Gastroesophageal sphincter (tissue), 4 donors: Measurements from ENCODE around the gene CCDC197. TPM values are rescaled to one million over a fixed set of nuclear protein-coding genes. Genes with fewer than 3 reads are reported as not detected.

Experiments used
- ATAC-seq: fragments of 150-250 bp; one replicate; pipeline ENCODE4 v1.9.1; 2016; ENCODE audit warnings: mild to moderate bottlenecking, moderate library complexity
- H3K27ac ChIP-seq, 4 donors: fragments of 200-600 bp; sonication (generic) in 3 of 4; 1 replicate in 3 of 4; 2 replicates in 1 of 4; pipeline ENCODE4 v1.5.1; 2016 to 2019
- H3K27me3 ChIP-seq: fragments of 200-600 bp; sonication (generic); one replicate; pipeline ENCODE4 v1.5.1; 2019
- H3K36me3 ChIP-seq, 2 donors: fragments of 200-600 bp; sonication (generic); one replicate each; pipeline ENCODE4 v1.5.1; 2019; ENCODE audit warnings: control low read depth in 1 of 2
- H3K4me1 ChIP-seq, 3 donors: fragments of 200-600 bp; sonication (generic); 1 replicate in 2 of 3; 2 replicates in 1 of 3; pipeline ENCODE4 v1.5.1; 2016 to 2019; ENCODE audit warnings: control low read depth in 2 of 3
- H3K4me3 ChIP-seq, 2 donors: fragments of 200-600 bp; sonication (generic); one replicate each; pipeline ENCODE4 v1.5.1; 2019; ENCODE audit warnings: mild to moderate bottlenecking in 1 of 2, moderate library complexity in 1 of 2
- H3K9me3 ChIP-seq, 3 donors: fragments of 200-600 bp; sonication (generic); one replicate each; pipeline ENCODE4 v1.5.1; 2017 to 2019; ENCODE audit warnings: control low read depth in 2 of 3
- EP300 ChIP-seq: sonication (generic); formaldehyde crosslinking; IDR thresholded peaks from one replicate; pipeline ENCODE4 v1.6.1; 2017; ENCODE audit warnings: antibody characterized with exemption, mild to moderate bottlenecking
- POLR2A ChIP-seq, 2 donors: fragments of 450-650 bp; IDR thresholded peaks; one replicate each; pipeline ENCODE4 v1.6.1; 2017; ENCODE audit warnings: antibody characterized with exemption in 2 of 2, mild to moderate bottlenecking in 2 of 2, moderate library complexity in 1 of 2
- POLR2AphosphoS5 ChIP-seq: sonication (generic); formaldehyde crosslinking; IDR thresholded peaks from one replicate; pipeline ENCODE4 v1.6.1; 2017; ENCODE audit warnings: antibody characterized with exemption
- WGBS, 2 donors: methylation state at CpG; one replicate each; pipeline ENCODE4 v1.1.5; 2018; ENCODE audit warnings: low coverage in 1 of 2; 5-methylcytosine and 5-hydroxymethylcytosine counted together
- total RNA-seq, 4 donors: library from RNA; depleted of rRNA; stranded (reverse); fragments of >200 nt; gene quantifications; one replicate each; pipeline ENCODE4 v1.1.0, GENCODE V29; 2016
- TF ChIP-seq, protein P1 (sequence below), 4 experiments: fragments of 200-600 bp in 2 of 4; fragments of 450-650 bp in 2 of 4; sonication (generic) in 1 of 4; IDR thresholded peaks; one replicate each; pipeline ENCODE4 v1.5.1; 2017 to 2019; ENCODE audit warnings: antibody characterized with exemption in 4 of 4, mild to moderate bottlenecking in 2 of 4, moderate library complexity in 2 of 4

The CCDC197 gene
- total RNA-seq, 4 donors from 2014 or later, result not detected

DNA sequence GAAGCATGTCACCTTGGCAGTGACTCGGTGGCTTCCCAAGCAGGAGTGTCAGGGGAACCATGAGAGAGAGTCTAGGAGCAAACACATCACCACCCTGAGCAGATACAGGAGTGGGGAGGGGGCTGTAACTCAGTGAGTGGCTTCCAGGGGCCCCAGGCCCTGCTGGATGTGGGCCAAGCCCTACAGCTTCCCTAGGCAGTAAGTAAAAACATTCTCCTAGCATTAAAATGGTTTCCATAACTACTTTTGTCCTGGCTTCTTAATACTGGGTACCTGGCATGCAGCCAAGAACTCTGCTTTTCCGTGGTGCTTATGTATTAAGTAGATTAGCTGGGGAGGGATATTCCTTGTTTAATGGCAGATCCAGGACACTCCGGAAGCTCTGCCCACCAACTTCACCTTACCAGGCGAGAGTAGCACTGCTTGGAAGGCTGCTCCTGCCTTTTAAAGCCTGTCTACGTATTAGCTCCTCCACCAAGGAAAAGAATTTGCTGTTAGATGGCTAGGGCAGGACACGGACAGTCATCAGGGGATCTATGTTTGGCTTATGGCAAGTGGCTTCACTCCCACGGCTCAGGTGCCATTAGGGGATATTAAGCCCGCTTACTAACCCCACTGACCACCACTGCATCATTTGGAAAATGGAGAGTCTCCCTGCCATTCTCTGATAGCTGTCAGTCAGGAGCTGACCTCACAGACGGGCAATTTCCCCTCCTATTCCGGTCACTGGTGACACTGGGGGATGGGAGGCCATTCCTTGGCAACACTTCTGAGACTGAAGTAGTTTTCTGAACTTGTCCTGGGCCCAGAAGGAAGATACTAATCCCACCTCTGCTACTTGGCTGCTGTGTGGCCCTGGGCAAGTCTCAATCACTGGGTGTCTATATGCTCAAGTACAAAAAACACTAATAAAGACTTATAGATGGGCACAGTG, 51.9 kb downstream of the CCDC197 start:
- H3K4me3 ChIP-seq, result no peak overlapping the region
- peak overlapping the region in 3 of 4 donors; percentile 15 to 27 (median 20) for H3K27ac ChIP-seq
- TF ChIP-seq POLR2AphosphoS5, result no peak
- TF ChIP-seq, protein P1, sequence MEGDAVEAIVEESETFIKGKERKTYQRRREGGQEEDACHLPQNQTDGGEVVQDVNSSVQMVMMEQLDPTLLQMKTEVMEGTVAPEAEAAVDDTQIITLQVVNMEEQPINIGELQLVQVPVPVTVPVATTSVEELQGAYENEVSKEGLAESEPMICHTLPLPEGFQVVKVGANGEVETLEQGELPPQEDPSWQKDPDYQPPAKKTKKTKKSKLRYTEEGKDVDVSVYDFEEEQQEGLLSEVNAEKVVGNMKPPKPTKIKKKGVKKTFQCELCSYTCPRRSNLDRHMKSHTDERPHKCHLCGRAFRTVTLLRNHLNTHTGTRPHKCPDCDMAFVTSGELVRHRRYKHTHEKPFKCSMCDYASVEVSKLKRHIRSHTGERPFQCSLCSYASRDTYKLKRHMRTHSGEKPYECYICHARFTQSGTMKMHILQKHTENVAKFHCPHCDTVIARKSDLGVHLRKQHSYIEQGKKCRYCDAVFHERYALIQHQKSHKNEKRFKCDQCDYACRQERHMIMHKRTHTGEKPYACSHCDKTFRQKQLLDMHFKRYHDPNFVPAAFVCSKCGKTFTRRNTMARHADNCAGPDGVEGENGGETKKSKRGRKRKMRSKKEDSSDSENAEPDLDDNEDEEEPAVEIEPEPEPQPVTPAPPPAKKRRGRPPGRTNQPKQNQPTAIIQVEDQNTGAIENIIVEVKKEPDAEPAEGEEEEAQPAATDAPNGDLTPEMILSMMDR (IDR thresholded peaks at IDR 0.05), result no peak
- TF ChIP-seq POLR2A (IDR thresholded peaks at IDR 0.05), result no peak
- no peak for TF ChIP-seq EP300
- no peaks in the 10 kb centered on the region for H3K27me3 ChIP-seq
- H3K9me3 ChIP-seq, result no peaks in the 10 kb centered on the region
- ATAC-seq, result no peak
- H3K4me1 ChIP-seq, result peaks cover 0 to 33% (median 6%) of the 10 kb centered on the region in 3 donors
- peaks cover 4 to 100% of the 10 kb centered on the region in 2 donors for H3K36me3 ChIP-seq
- WGBS, 2 donors, result 47 to 53% methylated on average over 2 to 3 of the region's 10 CpGs

DNA sequence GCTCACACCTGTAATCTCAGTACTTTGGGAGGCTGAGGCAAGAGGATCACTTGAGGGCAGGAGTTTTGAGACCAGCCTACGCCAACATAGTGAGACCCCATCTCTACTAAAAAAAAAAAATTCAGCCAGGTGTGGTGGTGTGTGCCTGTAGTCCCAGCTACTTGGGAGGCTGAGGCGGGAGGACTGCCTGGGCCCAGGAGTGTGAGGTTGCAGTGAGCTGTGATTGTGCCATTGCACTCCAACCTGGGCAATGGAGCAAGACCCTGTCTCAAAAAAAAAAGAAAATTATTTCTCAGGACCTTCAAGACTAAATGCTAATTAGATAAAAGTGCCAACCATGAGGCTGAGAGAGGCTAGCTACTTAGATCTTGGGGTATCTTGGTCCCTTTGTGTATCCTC, 52.5 kb downstream of the CCDC197 start:
- WGBS, 2 donors, result 100% methylated on average over 1 to 2 of the region's 2 CpGs
- Histone ChIP-seq H3K4me3 (no peak overlapping the region), H3K9me3 (no peaks in the 10 kb centered on the region), H3K27ac (peak overlapping the region in 1 of 4 donors; percentile 15), H3K4me1 (peaks cover 0 to 33% (median 6%) of the 10 kb centered on the region in 3 donors), H3K27me3 (no peaks in the 10 kb centered on the region), H3K36me3 (peaks cover 4 to 100% of the 10 kb centered on the region in 2 donors)
- TF ChIP-seq, protein P1 (IDR thresholded peaks at IDR 0.05), result no peak
- TF ChIP-seq EP300, result no peak
- no peak for TF ChIP-seq POLR2A (IDR thresholded peaks at IDR 0.05)
- no peak for TF ChIP-seq POLR2AphosphoS5
- no peak for ATAC-seq

DNA sequence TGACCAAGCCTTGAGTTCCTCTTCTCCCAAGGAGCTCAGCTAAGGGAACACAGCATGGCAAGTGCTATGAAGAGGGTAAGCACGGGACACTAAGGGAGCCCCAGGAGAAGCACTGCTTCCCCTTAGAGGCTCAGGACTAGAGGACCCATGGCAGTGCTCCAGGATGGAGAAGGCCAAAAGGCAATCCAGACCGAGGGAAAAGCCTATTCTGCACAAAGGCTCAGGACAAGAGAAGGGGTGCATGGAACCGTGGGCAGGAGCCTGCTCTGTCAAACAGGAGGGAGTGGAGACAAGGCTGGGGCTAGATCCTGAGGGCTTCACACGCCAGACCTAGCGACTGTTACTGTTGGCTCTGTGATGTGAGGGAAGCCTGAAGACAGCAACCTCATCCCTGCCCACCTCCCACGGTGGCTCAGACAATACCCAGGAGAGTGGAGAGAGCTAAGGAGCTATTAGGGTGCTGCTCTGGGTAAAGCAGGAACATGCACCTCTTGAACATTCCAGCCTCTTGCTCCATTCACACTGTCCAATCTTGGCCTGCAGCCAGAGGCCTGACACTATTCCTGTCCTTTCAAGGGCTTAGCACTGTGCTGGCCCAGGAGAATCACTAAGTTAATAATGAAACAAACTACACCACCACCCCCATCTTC, 53.3 kb downstream of the CCDC197 start:
- Histone ChIP-seq H3K9me3 (no peaks in the 10 kb centered on the region), H3K36me3 (peaks cover 8 to 100% of the 10 kb centered on the region in 2 donors), H3K4me3 (no peak overlapping the region), H3K27ac (peak overlapping the region in 1 of 4 donors; percentile 11), H3K27me3 (no peaks in the 10 kb centered on the region), H3K4me1 (peaks cover 0 to 33% (median 6%) of the 10 kb centered on the region in 3 donors)
- no peak for TF ChIP-seq POLR2A (IDR thresholded peaks at IDR 0.05)
- TF ChIP-seq EP300, result no peak
- TF ChIP-seq, protein P1 (IDR thresholded peaks at IDR 0.05), result no peak
- TF ChIP-seq POLR2AphosphoS5, result no peak
- WGBS, 2 donors, result 73% methylated on average over 5 of the region's 6 CpGs; no CpG with 5 or more reads in 1 of the 2 donors
- peak; percentile 66 for ATAC-seq

DNA sequence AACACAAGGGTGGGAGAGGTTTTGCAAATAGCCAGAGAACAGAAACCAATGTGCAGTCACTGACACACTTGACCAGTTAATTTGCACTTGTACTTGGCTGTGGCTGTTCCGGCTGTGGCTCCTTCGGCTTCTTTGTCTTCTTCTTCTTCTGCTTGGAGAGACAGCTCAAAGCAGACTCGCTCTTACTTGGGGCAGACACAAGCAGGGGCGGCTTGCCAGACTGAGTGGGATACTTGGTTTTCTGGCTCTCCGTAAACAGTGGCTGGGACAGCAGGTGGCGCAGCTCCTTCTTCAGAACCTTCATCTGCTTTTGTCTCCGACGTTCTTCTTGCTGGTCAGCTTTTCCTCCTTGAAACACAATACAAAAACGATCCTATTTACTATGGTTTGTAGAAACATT, 54.0 kb downstream of the CCDC197 start:
- TF ChIP-seq EP300 (no peak), POLR2AphosphoS5 (no peak), POLR2A (IDR thresholded peaks at IDR 0.05) (no peak)
- TF ChIP-seq, protein P1 (IDR thresholded peaks at IDR 0.05), result peak in 3 of 4 experiments; percentile 42 to 60 (median 42)
- Histone ChIP-seq H3K4me3 (no peak overlapping the region), H3K27me3 (no peaks in the 10 kb centered on the region), H3K9me3 (no peaks in the 10 kb centered on the region), H3K27ac (peak overlapping the region in 2 of 4 donors; percentile 29 to 41), H3K36me3 (peaks cover 8 to 100% of the 10 kb centered on the region in 2 donors), H3K4me1 (peaks cover 0 to 33% (median 6%) of the 10 kb centered on the region in 3 donors)
- WGBS, 2 donors, result 29 to 47% methylated on average over 4 to 9 of the region's 9 CpGs
- ATAC-seq, result no peak
